ENCODE measurements around the gene BAIAP2L1.
"Not testable (repeated sequence)": the region's sequence is repeated elsewhere in the genome, so short reads cannot be mapped to it uniquely, and the experiment has no call there.

- TF ChIP-seq CTCF, POLR2A (IDR thresholded peaks at IDR 0.05): not testable (repeated sequence)
These were observed 16.8 kb upstream of the BAIAP2L1 start for GRCh38 chr7:98417604-98418270.

Measured in uterus (tissue), 2 donors.